Measurements from ENCODE around the gene TBC1D4.

TBC1D4 gene

DNA sequence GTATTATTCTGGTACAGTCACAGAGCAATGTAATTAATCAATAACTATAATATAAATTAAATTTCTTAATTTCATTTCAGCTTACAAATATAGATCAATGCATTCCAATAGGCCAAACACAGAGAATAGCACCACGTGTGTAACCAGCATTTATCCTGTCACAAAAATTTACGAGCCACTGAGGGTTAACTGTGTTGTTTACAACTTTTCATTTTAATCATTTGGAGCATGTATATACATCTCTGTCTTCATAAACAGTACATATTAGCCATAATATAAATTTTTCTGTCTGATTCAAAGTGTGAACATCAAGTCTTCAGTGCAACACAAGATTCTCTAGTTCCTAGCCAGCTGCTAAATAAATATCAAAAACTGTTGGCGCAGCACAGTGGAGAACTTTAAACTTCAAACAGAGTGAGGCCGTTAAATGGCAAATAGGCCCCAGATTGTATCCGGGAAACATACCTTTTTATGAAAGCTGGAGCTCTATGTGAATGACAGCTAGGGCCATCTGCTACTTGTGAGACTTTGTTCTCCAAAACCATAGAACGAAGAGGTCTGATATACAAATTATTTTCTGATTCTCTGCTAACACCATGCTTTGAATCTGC lies 105.1 kb downstream of the TBC1D4 start:
- TF ChIP-seq, protein P1, sequence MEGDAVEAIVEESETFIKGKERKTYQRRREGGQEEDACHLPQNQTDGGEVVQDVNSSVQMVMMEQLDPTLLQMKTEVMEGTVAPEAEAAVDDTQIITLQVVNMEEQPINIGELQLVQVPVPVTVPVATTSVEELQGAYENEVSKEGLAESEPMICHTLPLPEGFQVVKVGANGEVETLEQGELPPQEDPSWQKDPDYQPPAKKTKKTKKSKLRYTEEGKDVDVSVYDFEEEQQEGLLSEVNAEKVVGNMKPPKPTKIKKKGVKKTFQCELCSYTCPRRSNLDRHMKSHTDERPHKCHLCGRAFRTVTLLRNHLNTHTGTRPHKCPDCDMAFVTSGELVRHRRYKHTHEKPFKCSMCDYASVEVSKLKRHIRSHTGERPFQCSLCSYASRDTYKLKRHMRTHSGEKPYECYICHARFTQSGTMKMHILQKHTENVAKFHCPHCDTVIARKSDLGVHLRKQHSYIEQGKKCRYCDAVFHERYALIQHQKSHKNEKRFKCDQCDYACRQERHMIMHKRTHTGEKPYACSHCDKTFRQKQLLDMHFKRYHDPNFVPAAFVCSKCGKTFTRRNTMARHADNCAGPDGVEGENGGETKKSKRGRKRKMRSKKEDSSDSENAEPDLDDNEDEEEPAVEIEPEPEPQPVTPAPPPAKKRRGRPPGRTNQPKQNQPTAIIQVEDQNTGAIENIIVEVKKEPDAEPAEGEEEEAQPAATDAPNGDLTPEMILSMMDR (conservative IDR thresholded peaks at IDR 0.05; ENCODE audit: low read length) = no peak
- DNase-seq (ENCODE audit: low read depth) = no peak
- H3K4me3 ChIP-seq (ENCODE audit: low read length) = no peak overlapping the region

DNA sequence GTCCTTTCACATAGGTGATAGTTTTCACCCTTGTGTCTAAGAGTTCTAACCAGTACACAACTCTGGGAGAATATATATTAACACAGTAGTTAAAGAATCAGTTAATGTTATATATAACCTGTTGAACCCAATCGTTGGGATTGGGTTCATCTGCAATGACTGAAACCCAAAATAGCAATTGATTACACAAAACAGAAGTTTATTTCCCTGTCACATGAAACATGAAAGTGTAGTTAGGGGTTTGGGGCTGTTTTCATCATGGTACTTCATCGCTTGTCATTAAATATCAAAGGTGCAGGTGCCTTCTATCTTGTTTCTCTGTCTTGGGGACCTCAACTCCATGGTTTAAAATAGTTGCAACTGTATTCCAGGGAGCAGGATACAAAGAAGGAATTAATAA lies 106.6 kb downstream of the TBC1D4 start:
- no peak overlapping the region for H3K4me3 ChIP-seq (ENCODE audit: low read length)
- TF ChIP-seq, protein P1 (conservative IDR thresholded peaks at IDR 0.05; ENCODE audit: low read length) = no peak
- DNase-seq (ENCODE audit: low read depth) = no peak

DNA sequence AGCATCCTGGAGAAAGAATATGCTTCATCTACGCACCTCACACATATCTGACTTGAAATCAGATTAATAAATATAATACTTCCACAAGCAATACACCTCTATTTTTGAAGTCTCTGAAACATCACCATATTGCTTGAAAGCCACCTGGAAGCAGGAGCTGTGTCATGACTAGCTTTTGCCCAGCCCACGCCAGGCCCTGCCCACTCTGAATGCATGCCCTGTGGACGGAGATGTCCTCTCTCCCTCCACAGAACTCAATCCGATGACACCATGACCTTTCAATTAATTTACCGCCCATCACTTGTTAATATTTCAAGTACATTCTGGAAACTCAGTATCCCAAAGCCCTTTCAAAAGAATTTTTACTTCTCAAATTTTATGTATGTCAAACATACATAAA lies 108.0 kb downstream of the TBC1D4 start:
- no peak overlapping the region for H3K4me3 ChIP-seq (ENCODE audit: low read length)
- TF ChIP-seq, protein P1 (conservative IDR thresholded peaks at IDR 0.05; ENCODE audit: low read length) = no peak
- DNase-seq (ENCODE audit: low read depth) = no peak

DNA sequence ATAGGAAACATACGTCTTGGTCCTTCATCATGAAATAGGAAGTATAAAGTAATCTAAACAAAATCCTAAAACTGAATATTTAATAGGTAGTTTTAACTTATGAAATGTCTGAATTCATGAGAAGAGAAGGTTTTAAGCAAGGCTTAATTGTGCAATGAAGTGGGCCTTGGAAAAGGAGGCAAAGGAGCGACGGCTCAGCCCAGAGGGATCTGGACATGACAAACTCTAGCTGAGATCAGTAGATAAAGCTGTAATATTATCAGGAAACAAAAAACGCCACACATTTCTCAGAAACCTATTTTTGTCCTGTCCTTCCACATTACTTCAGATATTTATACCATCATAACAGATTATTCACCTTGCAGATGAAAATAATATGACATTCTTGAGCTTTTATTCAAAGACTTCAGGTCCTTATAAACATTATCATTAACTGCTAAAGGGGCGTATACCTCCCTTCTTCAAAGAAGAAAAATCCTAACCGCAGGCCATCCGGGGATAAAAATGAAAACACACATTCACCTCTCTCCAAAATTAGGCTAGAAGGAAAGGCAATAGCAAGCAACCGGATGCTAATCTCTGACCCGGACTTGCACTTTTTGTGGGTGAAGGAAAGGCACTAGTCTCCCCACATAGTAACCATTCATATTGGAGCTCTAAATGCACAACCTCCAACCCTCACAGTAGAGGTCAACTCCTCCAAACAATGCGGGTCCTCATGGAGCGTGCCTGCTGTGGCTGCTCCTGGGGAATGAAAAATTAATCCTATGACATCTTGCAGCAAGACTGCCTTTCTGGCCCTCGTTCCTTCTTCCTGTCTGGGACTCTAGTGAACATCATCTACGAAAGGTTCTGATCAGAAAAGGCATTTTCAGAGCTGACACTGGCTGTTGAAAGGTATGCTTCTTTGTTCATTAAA lies 108.8 kb downstream of the TBC1D4 start:
- DNase-seq (ENCODE audit: low read depth) = no peak
- no peak overlapping the region for H3K4me3 ChIP-seq (ENCODE audit: low read length)
- TF ChIP-seq, protein P1 (conservative IDR thresholded peaks at IDR 0.05; ENCODE audit: low read length) = no peak

DNA sequence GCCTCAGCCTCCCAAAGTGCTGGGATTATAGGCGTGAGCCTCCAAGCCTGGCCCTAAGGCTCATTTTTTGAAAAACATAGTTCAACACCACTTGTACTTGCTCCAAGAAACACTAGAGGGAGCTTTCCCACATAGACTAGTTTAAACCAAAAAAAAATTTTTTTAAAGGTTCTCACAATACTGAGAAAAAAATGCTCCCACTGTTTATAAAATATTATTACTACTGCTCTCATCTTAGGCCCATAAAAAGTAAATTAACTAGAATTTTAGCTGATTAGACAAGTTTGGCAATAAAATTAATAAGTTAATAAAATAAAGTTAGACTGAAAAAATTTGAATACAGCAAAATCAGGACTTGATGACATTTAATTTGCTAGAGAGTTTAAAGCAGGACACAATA lies 109.5 kb downstream of the TBC1D4 start:
- peak; percentile 59 for DNase-seq (ENCODE audit: low read depth)
- TF ChIP-seq, protein P1 (conservative IDR thresholded peaks at IDR 0.05; ENCODE audit: low read length) = peak; percentile 79
- H3K4me3 ChIP-seq (ENCODE audit: low read length) = no peak overlapping the region

DNA sequence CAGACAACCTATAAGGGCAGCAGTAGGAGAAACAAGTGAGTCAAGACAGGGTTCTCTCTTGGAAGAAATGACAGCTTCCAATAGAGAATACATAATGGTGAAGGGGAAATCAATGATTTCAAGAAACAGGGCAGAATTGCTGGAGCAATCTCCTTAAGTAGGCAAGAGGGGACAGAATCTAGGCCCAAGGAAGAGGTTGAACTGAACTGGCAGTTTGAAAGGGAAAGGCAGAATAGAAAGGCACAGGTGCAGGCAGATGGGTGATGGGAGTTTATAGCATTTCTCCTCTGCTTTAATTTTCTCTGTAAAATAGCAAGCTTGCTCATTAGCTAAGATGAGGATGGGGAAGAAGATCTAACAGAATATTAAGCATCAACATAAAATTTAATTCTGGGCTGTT lies 110.8 kb downstream of the TBC1D4 start:
- no peak for DNase-seq (ENCODE audit: low read depth)
- TF ChIP-seq, protein P1 (conservative IDR thresholded peaks at IDR 0.05; ENCODE audit: low read length) = no peak
- no peak overlapping the region for H3K4me3 ChIP-seq (ENCODE audit: low read length)

DNA sequence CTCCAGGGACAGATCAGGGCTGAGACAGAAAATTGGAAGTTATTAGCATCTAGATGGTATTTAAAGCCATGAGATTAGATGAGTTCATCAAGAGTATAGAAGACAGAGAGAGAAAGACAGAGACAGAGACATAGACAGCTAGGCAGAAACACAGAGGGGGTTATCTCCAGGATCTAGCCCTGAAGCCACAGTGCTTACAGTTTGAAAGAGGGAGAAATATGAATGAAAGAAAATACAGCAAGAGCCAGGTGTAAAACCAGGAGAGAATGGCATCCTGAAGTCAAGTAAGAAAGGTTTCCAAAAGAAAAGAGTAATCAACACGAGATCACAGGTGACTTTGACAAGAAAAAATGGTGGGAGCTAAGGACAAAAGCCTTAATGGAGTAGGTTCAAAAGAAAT lies 111.2 kb downstream of the TBC1D4 start:
- no peak for DNase-seq (ENCODE audit: low read depth)
- H3K4me3 ChIP-seq (ENCODE audit: low read length) = no peak overlapping the region
- TF ChIP-seq, protein P1 (conservative IDR thresholded peaks at IDR 0.05; ENCODE audit: low read length) = no peak

All from AG10803 (cell line).